Neural cell (in vitro differentiated cells): ENCODE measurements around the gene CEP128. TPM values are rescaled to one million over a fixed set of nuclear protein-coding genes. Genes with fewer than 3 reads are reported as not detected.

Experiments used
- H2AFZ ChIP-seq: fragments of 200-600, 300-800 bp; sonication (generic), shearing (Covaris generic); 2 replicates; pipeline ENCODE4 v1.6.0; 2014; ENCODE audit warnings: low read depth, mild to moderate bottlenecking, antibody characterized with exemption, low read length, moderate library complexity
- H3F3A ChIP-seq: fragments of 200-600 bp; shearing (Covaris generic); 2 replicates; pipeline ENCODE4 v1.6.1; 2016; ENCODE audit warnings: mild to moderate bottlenecking, moderate library complexity, mixed read lengths, antibody characterized with exemption, low read length; ENCODE audit not compliant: insufficient read depth, poor library complexity, severe bottlenecking
- H3K27ac ChIP-seq: fragments of 200-600, 300-800 bp; sonication (generic), shearing (Covaris generic); 2 replicates; pipeline ENCODE4 v1.5.1; 2014; ENCODE audit warnings: mild to moderate bottlenecking, low read length, moderate library complexity
- H3K27me3 ChIP-seq: fragments of 300-800, 200-600 bp; sonication (generic), shearing (Covaris generic); 2 replicates; pipeline ENCODE4 v1.6.0; 2014; ENCODE audit warnings: mild to moderate bottlenecking, low read depth, low read length, moderate library complexity; ENCODE audit not compliant: insufficient read depth
- H3K36me3 ChIP-seq: fragments of 300-800, 200-600 bp; sonication (generic), shearing (Covaris generic); 2 replicates; pipeline ENCODE4 v1.5.1; 2014; ENCODE audit warnings: mild to moderate bottlenecking, antibody characterized with exemption, low read length, moderate library complexity; ENCODE audit not compliant: insufficient read depth
- H3K4me2 ChIP-seq: fragments of 300-800, 200-600 bp; sonication (generic), shearing (Covaris generic); 2 replicates; pipeline ENCODE4 v1.6.0; 2014; ENCODE audit warnings: mild to moderate bottlenecking, low read length
- H3K4me3 ChIP-seq: fragments of 300-800, 200-600 bp; sonication (generic), shearing (Covaris generic); 2 replicates; pipeline ENCODE4 v1.5.1; 2014; ENCODE audit warnings: mild to moderate bottlenecking, low read length, moderate library complexity
- H3K79me2 ChIP-seq: fragments of 200-600 bp; shearing (Covaris generic); replicated peaks from 2 replicates; pipeline ENCODE4 v1.6.0; 2014; ENCODE audit warnings: mild to moderate bottlenecking, low read length, moderate library complexity; ENCODE audit not compliant: insufficient read depth
- H3K9ac ChIP-seq: fragments of 300-800, 200-600 bp; sonication (generic), shearing (Covaris generic); 2 replicates; pipeline ENCODE4 v1.6.1; 2016; ENCODE audit warnings: mild to moderate bottlenecking, low read length, mixed read lengths
- H3K9me2 ChIP-seq: fragments of 200-600 bp; shearing (Covaris generic); 2 replicates; pipeline ENCODE4 v1.6.1; 2016; ENCODE audit warnings: mild to moderate bottlenecking, low read length, mixed read lengths; ENCODE audit not compliant: insufficient read depth
- H3K9me3 ChIP-seq: fragments of 200-600, 300-800 bp; sonication (generic), shearing (Covaris generic); 2 replicates; pipeline ENCODE4 v1.6.1; 2016; ENCODE audit warnings: mild to moderate bottlenecking, mixed run types, low read length, moderate library complexity, mixed read lengths
- H4K20me1 ChIP-seq: fragments of 200-600 bp; shearing (Covaris generic); 2 replicates; pipeline ENCODE4 v1.6.1; 2016; ENCODE audit warnings: mild to moderate bottlenecking, mixed run types; ENCODE audit not compliant: insufficient read depth
- EP300 ChIP-seq: fragments of 450-650 bp; conservative IDR thresholded peaks from 2 replicates; pipeline ENCODE4 v1.6.1; 2014; ENCODE audit warnings: antibody characterized with exemption, mild to moderate bottlenecking, moderate library complexity; ENCODE audit not compliant: poor library complexity, severe bottlenecking
- EZH2 ChIP-seq: fragments of 200-600, 300-800 bp; shearing (Covaris generic), sonication (generic); IDR thresholded peaks from 2 replicates; pipeline ENCODE4 v1.6.1; 2014; ENCODE audit warnings: antibody characterized with exemption, low read length, borderline replicate concordance, mild to moderate bottlenecking; ENCODE audit not compliant: insufficient read depth, poor library complexity, severe bottlenecking
- MXI1 ChIP-seq: fragments of 450-650 bp; conservative IDR thresholded peaks from 2 replicates; pipeline ENCODE4 v1.6.1; 2014; ENCODE audit warnings: antibody characterized with exemption, mild to moderate bottlenecking; ENCODE audit not compliant: poor library complexity, severe bottlenecking
- POLR2AphosphoS5 ChIP-seq: IDR thresholded peaks from 2 replicates; pipeline ENCODE4 v1.6.1; 2012
- RAD21 ChIP-seq: fragments of 450-650 bp; conservative IDR thresholded peaks from 2 replicates; pipeline ENCODE4 v1.6.1; 2014; ENCODE audit warnings: antibody characterized with exemption, mild to moderate bottlenecking, moderate library complexity
- SMC3 ChIP-seq: fragments of 450-650 bp; conservative IDR thresholded peaks from 2 replicates; pipeline ENCODE4 v1.6.1; 2014; ENCODE audit warnings: antibody characterized with exemption, mild to moderate bottlenecking, moderate library complexity; ENCODE audit not compliant: poor library complexity
- TAF1 ChIP-seq: IDR thresholded peaks from 2 replicates; pipeline ENCODE4 v1.6.1; 2012; ENCODE audit warnings: low read depth
- polyA plus RNA-seq: library from polyadenylated mRNA; depleted of rRNA; stranded (reverse); fragments of >200 nt; gene quantifications from 2 replicates; pipeline ENCODE4 v1.2.3, GENCODE V29; 2014
- TF ChIP-seq, protein P1 (sequence below): IDR thresholded peaks from 2 replicates; pipeline ENCODE4 v1.6.1; 2012; ENCODE audit warnings: borderline replicate concordance
- TF ChIP-seq, protein P2 (sequence below): fragments of 450-650 bp; IDR thresholded peaks from 2 replicates; pipeline ENCODE4 v1.5.1; 2014; ENCODE audit warnings: antibody characterized with exemption, mild to moderate bottlenecking, moderate library complexity; ENCODE audit not compliant: poor library complexity, severe bottlenecking

CEP128 gene
- polyA plus RNA-seq, 1 donor from 2014 or later = 5.5 TPM

DNA sequence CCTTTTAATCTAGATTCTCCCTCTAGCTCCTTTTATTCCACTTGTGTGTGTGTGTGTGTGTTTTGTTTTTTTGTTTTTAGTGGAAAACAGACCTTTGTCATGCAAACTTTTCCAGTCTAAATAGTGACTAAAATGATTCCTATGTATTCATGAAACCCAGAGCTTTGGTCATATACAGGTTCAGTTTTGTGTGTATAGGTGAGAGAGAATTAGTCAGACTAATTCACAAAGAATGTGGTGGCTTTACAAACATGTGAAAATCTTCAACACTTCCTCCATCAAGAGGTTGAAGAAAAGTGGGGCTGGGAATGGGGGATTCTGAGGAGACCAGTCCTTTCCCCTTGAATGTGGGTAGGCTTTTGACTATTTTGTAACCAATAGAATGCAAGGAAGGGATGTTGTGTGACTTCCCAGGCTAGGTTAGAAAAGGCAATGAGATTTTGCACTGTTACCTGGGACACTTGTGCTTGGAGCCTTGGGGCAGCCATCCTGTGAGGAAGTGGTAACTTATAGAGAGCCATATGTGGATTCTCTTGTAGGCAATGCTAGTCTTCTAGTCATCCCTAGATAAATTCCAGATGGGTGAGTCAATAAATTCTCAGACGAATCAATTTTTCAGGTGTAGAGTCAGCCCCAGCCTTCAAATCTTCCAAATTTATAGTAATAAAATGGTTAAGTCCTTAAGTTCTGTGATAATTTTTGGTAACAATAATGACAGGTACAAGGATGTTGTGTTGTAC lies 236.1 kb downstream of the CEP128 start:
- Histone ChIP-seq H3K36me3 (no peaks in the 10 kb centered on the region), H4K20me1 (no peaks in the 10 kb centered on the region), H3K9ac (no peak overlapping the region), H3K27me3 (no peaks in the 10 kb centered on the region), H2AFZ (no peak overlapping the region), H3F3A (no peaks in the 10 kb centered on the region), H3K4me2 (no peak overlapping the region), H3K27ac (no peak overlapping the region), H3K4me3 (no peak overlapping the region), H3K9me2 (no peaks in the 10 kb centered on the region), H3K79me2 (no peaks in the 10 kb centered on the region), H3K9me3 (no peaks in the 10 kb centered on the region)
- TF ChIP-seq MXI1 = no peak
- TF ChIP-seq, protein P1, sequence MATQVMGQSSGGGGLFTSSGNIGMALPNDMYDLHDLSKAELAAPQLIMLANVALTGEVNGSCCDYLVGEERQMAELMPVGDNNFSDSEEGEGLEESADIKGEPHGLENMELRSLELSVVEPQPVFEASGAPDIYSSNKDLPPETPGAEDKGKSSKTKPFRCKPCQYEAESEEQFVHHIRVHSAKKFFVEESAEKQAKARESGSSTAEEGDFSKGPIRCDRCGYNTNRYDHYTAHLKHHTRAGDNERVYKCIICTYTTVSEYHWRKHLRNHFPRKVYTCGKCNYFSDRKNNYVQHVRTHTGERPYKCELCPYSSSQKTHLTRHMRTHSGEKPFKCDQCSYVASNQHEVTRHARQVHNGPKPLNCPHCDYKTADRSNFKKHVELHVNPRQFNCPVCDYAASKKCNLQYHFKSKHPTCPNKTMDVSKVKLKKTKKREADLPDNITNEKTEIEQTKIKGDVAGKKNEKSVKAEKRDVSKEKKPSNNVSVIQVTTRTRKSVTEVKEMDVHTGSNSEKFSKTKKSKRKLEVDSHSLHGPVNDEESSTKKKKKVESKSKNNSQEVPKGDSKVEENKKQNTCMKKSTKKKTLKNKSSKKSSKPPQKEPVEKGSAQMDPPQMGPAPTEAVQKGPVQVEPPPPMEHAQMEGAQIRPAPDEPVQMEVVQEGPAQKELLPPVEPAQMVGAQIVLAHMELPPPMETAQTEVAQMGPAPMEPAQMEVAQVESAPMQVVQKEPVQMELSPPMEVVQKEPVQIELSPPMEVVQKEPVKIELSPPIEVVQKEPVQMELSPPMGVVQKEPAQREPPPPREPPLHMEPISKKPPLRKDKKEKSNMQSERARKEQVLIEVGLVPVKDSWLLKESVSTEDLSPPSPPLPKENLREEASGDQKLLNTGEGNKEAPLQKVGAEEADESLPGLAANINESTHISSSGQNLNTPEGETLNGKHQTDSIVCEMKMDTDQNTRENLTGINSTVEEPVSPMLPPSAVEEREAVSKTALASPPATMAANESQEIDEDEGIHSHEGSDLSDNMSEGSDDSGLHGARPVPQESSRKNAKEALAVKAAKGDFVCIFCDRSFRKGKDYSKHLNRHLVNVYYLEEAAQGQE = no peak
- no peak for TF ChIP-seq EZH2
- TF ChIP-seq POLR2AphosphoS5 = no peak
- TF ChIP-seq SMC3 = no peak
- TF ChIP-seq TAF1 = no peak
- TF ChIP-seq, protein P2, sequence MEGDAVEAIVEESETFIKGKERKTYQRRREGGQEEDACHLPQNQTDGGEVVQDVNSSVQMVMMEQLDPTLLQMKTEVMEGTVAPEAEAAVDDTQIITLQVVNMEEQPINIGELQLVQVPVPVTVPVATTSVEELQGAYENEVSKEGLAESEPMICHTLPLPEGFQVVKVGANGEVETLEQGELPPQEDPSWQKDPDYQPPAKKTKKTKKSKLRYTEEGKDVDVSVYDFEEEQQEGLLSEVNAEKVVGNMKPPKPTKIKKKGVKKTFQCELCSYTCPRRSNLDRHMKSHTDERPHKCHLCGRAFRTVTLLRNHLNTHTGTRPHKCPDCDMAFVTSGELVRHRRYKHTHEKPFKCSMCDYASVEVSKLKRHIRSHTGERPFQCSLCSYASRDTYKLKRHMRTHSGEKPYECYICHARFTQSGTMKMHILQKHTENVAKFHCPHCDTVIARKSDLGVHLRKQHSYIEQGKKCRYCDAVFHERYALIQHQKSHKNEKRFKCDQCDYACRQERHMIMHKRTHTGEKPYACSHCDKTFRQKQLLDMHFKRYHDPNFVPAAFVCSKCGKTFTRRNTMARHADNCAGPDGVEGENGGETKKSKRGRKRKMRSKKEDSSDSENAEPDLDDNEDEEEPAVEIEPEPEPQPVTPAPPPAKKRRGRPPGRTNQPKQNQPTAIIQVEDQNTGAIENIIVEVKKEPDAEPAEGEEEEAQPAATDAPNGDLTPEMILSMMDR = no peak
- TF ChIP-seq RAD21 = no peak
- no peak for TF ChIP-seq EP300

DNA sequence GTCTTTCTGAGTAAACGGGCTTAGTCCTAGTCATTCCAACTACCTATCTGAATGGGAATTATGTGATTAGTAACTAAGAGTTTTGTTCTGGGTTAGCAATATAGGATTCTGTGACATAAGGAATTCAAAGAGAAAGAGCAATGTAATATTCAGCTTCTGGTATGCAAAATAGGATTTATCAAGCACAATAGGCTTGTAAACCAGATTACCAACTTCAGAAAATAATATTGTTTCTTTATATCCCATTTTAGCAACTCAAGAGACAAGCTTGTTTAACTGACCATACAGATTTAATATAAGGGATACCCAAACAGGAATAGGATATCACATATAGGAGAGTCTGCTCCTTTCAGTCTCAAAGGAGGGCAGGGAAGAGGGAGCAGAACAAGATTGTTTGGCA lies 240.9 kb downstream of the CEP128 start:
- TF ChIP-seq EZH2 (no peak), POLR2AphosphoS5 (no peak), MXI1 (no peak), RAD21 (no peak), SMC3 (no peak), EP300 (no peak)
- TF ChIP-seq, protein P1 = no peak
- TF ChIP-seq, protein P2 = no peak
- Histone ChIP-seq H3K9ac (no peak overlapping the region), H3K9me2 (no peaks in the 10 kb centered on the region), H3K36me3 (no peaks in the 10 kb centered on the region), H3K4me3 (no peak overlapping the region), H3F3A (no peaks in the 10 kb centered on the region), H3K27me3 (no peaks in the 10 kb centered on the region), H3K4me2 (no peak overlapping the region), H3K79me2 (no peaks in the 10 kb centered on the region), H3K27ac (no peak overlapping the region), H3K9me3 (no peaks in the 10 kb centered on the region), H4K20me1 (no peaks in the 10 kb centered on the region), H2AFZ (no peak overlapping the region)
